HK-2 (cell line): ENCODE measurements around the gene AKNAD1.

ENCODE experiments used
- DNase-seq: peaks from one replicate; pipeline ENCODE4 v3.0.0-alpha.2; 2018; ENCODE audit not compliant: unreplicated experiment

The AKNAD1 gene

GRCh38 chr1:108830119-108831008 is 26.5 kb downstream of the AKNAD1 start:
- DNase-seq = no peak

- no peak for DNase-seq
These were observed 27.4 kb downstream of the AKNAD1 start for GRCh38 chr1:108829498-108829916.

GRCh38 chr1:108828074-108828961 is 28.6 kb downstream of the AKNAD1 start:
- DNase-seq = peak; percentile 66

- no peak for DNase-seq
These were observed 30.7 kb downstream of the AKNAD1 start for GRCh38 chr1:108826081-108826635.

GRCh38 chr1:108824051-108824450 is 32.8 kb downstream of the AKNAD1 start:
- DNase-seq = no peak

GRCh38 chr1:108823632-108824031 is 33.3 kb downstream of the AKNAD1 start:
- DNase-seq = no peak

GRCh38 chr1:108819878-108820277 is 37.0 kb downstream of the AKNAD1 start:
- DNase-seq = no peak

- DNase-seq = no peak
These were observed 39.1 kb downstream of the AKNAD1 start for GRCh38 chr1:108817811-108818210.

GRCh38 chr1:108817016-108817415 is 39.9 kb downstream of the AKNAD1 start:
- DNase-seq = no peak

GRCh38 chr1:108816049-108816893 is 40.6 kb downstream of the AKNAD1 start:
- DNase-seq = peak; percentile 54

GRCh38 chr1:108815566-108815965 is 41.3 kb downstream of the AKNAD1 start:
- DNase-seq = no peak

- no peak for DNase-seq
These were observed 42.4 kb downstream of the AKNAD1 start for GRCh38 chr1:108814343-108815125.

- no peak for DNase-seq
These were observed 43.6 kb downstream of the AKNAD1 start for GRCh38 chr1:108813326-108813725.

GRCh38 chr1:108811611-108812010 is 45.3 kb downstream of the AKNAD1 start:
- no peak for DNase-seq

- no peak for DNase-seq
These were observed 48.5 kb downstream of the AKNAD1 start for GRCh38 chr1:108808438-108808837.

GRCh38 chr1:108803548-108803947 is 53.3 kb downstream of the AKNAD1 start:
- DNase-seq = no peak

- DNase-seq = no peak
These were observed 55.8 kb downstream of the AKNAD1 start for GRCh38 chr1:108801101-108801500.

- DNase-seq = no peak
These were observed 57.9 kb downstream of the AKNAD1 start for GRCh38 chr1:108799001-108799400.

GRCh38 chr1:108792420-108792819 is 64.5 kb downstream of the AKNAD1 start:
- no peak for DNase-seq

- no peak for DNase-seq
These were observed 65.1 kb downstream of the AKNAD1 start for GRCh38 chr1:108791790-108792189.

- no peak for DNase-seq
These were observed 71.0 kb downstream of the AKNAD1 start for GRCh38 chr1:108785880-108786279.
